Gastrocnemius medialis (tissue), 4 donors: ENCODE results near the gene MPPED1. TPM values are rescaled to one million over a fixed set of nuclear protein-coding genes. Genes with fewer than 3 reads are reported as not detected.

ENCODE experiments used
- ATAC-seq, 2 donors: fragments of 150-250 bp; one replicate each; pipeline ENCODE4 v1.9.1; 2016
- DNase-seq, 2 donors: peaks; one replicate each; pipeline ENCODE4 v3.0.0-alpha.2; 2019
- H3K27ac ChIP-seq, 4 donors: fragments of 200-600 bp; sonication (generic); 1 replicate in 1 of 4; 2 replicates in 3 of 4; pipeline ENCODE4 v1.5.1; 2016 to 2018; ENCODE audit warnings: mild to moderate bottlenecking in 2 of 4, moderate library complexity in 1 of 4
- H3K27me3 ChIP-seq, 3 donors: fragments of 200-600 bp; sonication (generic) in 2 of 3; 1 replicate in 1 of 3; 2 replicates in 2 of 3; pipeline versions ENCODE4 v1.5.1 to v1.6.0; 2016 to 2019; ENCODE audit warnings: mild to moderate bottlenecking in 1 of 3, moderate library complexity in 1 of 3
- H3K36me3 ChIP-seq, 2 donors: fragments of 200-600 bp; sonication (generic) in 1 of 2; one replicate each; pipeline ENCODE4 v1.5.1; 2017 to 2018
- H3K4me1 ChIP-seq, 2 donors: fragments of 200-600 bp; sonication (generic) in 1 of 2; one replicate each; pipeline ENCODE4 v1.5.1; 2016 to 2017; ENCODE audit warnings: mild to moderate bottlenecking in 2 of 2
- H3K4me3 ChIP-seq, 4 donors: fragments of 200-600 bp; sonication (generic) in 3 of 4; 1 replicate in 1 of 4; 2 replicates in 3 of 4; pipeline ENCODE4 v1.5.1; 2016 to 2019; ENCODE audit warnings: mild to moderate bottlenecking in 2 of 4
- H3K9me3 ChIP-seq, 3 donors: fragments of 200-600 bp; sonication (generic) in 2 of 3; 1 replicate in 1 of 3; 2 replicates in 2 of 3; pipeline ENCODE4 v1.5.1; 2016 to 2019
- POLR2A ChIP-seq, 2 donors: fragments of 450-650 bp; IDR thresholded peaks; one replicate each; pipeline ENCODE4 v1.6.1; 2017; ENCODE audit warnings: antibody characterized with exemption in 2 of 2, mild to moderate bottlenecking in 2 of 2, moderate library complexity in 2 of 2
- in situ Hi-C, 4 donors: fragments of 200-750 bp; cut with MboI; loops; one replicate each; pipeline versions ENCODE4 v1.15.0 to v1.8.0; 2017; ENCODE audit warnings: low sequenced_read_pairs in 4 of 4
- intact Hi-C: fragments of 100-400 bp; cut with DNase I; formaldehyde crosslinking; loops from one replicate; pipeline ENCODE4 v1.15.1; 2023; ENCODE audit warnings: low total_unique reads
- total RNA-seq, 4 donors: library from RNA; depleted of rRNA; stranded (reverse); fragments of >200 nt; gene quantifications; one replicate each; pipeline versions ENCODE4 v1.1.0 to v1.2.3, GENCODE V29; 2016
- TF ChIP-seq, protein P1 (sequence below), 5 experiments: fragments of 450-650 bp in 3 of 5; fragments of 200-600 bp in 2 of 5; sonication (generic) in 2 of 5; IDR thresholded peaks in 4 of 5; conservative IDR thresholded peaks in 1 of 5; 1 replicate in 4 of 5; 2 replicates in 1 of 5; pipeline ENCODE4 v1.5.1; 2016 to 2019; ENCODE audit warnings: antibody characterized with exemption in 5 of 5, mild to moderate bottlenecking in 3 of 5, moderate library complexity in 3 of 5

Gene MPPED1
- total RNA-seq, 4 donors from 2014 or later, result not detected

DNA sequence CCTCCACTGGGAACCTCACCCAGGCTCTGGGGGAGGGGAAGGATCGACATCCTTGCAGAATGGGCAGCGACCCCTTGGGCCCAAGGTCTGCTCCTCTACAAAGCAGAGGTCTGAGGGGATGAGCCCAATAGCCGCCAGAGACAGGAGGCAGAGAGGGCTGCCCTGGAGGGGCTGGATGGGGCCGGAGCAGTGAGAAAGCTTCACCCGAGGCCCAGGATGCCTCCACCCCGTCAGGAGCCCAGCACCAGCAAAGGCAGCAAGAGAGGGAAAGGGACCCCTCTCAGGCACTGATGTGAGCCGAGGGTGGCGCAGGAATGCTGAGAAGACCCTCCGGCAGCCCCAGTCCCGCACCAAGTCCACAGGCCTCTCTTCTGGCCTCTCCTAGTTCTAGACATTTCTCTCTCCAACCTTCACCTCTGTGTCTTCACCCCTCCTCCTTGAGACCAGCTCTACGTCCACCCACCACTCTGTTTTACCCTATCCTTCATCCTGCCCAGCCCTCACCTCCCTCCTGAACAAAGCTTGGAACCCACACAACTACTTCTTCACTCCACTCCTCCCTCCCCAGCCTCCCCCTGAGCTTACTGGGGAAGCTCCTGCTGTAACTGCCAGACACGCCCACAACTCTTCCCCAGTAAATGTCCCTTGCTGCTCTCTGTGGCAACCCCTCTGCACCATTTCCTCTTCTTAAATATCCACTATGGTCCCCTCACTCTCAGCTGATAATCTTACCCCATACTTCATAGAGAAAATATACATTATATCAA lies 131.9 kb downstream of the MPPED1 start:
- Histone ChIP-seq H3K27ac (no peak overlapping the region), H3K9me3 (no peaks in the 10 kb centered on the region), H3K36me3 (no peaks in the 10 kb centered on the region), H3K27me3 (no peaks in the 10 kb centered on the region), H3K4me1 (no peaks in the 10 kb centered on the region), H3K4me3 (no peak overlapping the region)
- intact Hi-C loops (no loop called here), in situ Hi-C loops (no loop called here)
- DNase-seq, result no peak
- no peak for TF ChIP-seq POLR2A (IDR thresholded peaks at IDR 0.05)
- TF ChIP-seq, protein P1, sequence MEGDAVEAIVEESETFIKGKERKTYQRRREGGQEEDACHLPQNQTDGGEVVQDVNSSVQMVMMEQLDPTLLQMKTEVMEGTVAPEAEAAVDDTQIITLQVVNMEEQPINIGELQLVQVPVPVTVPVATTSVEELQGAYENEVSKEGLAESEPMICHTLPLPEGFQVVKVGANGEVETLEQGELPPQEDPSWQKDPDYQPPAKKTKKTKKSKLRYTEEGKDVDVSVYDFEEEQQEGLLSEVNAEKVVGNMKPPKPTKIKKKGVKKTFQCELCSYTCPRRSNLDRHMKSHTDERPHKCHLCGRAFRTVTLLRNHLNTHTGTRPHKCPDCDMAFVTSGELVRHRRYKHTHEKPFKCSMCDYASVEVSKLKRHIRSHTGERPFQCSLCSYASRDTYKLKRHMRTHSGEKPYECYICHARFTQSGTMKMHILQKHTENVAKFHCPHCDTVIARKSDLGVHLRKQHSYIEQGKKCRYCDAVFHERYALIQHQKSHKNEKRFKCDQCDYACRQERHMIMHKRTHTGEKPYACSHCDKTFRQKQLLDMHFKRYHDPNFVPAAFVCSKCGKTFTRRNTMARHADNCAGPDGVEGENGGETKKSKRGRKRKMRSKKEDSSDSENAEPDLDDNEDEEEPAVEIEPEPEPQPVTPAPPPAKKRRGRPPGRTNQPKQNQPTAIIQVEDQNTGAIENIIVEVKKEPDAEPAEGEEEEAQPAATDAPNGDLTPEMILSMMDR (IDR thresholded peaks at IDR 0.05 in 4 of 5, conservative IDR thresholded peaks at IDR 0.05 in 1 of 5), result no peak
- no peak for ATAC-seq

DNA sequence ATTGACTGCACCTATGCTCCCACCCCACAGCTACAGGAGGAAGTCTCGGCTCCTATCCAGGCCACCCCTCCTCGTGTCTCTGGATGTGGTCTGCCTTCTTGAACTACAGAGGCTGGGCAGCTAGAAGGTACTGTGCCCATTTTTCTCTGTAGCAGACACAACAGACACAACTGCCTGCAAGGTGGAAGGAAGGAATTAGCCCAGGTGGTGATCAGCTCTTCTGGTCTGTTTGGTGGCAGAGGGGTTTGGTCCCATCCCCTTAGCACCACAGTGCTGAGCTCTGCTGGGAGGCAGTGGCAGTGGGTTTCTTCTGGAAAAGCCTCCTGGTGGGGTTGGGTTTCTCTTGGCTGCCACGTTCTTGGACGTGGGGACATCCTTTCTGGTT lies 132.5 kb downstream of the MPPED1 start:
- no peak overlapping the region for H3K4me3 ChIP-seq
- H3K9me3 ChIP-seq, result no peaks in the 10 kb centered on the region
- H3K27ac ChIP-seq, result no peak overlapping the region
- intact Hi-C loops (no loop called here), in situ Hi-C loops (no loop called here)
- H3K27me3 ChIP-seq, result no peaks in the 10 kb centered on the region
- no peaks in the 10 kb centered on the region for H3K36me3 ChIP-seq
- DNase-seq (no peak), ATAC-seq (no peak)
- TF ChIP-seq, protein P1 (IDR thresholded peaks at IDR 0.05 in 4 of 5, conservative IDR thresholded peaks at IDR 0.05 in 1 of 5), result no peak
- TF ChIP-seq POLR2A (IDR thresholded peaks at IDR 0.05), result no peak
- no peaks in the 10 kb centered on the region for H3K4me1 ChIP-seq

DNA sequence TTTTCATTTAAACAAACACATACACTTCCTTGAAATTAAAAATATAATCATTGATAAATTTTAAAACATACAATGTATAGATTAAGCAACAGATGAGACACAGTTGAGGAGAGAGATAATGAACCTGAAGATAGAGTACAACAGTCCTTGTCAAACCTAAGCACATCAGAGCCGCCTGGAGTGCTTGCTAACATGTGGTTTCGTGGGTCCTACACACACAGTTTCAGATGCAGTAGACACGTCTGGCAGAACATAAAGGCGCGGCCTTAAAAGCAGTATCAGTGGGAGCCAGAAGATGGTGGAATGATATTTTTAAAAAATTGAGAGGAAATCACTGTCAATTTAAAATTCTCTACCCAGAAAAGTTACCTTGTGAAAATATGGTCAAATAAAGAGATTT lies 134.4 kb downstream of the MPPED1 start:
- TF ChIP-seq POLR2A (IDR thresholded peaks at IDR 0.05), result no peak
- TF ChIP-seq, protein P1 (IDR thresholded peaks at IDR 0.05 in 4 of 5, conservative IDR thresholded peaks at IDR 0.05 in 1 of 5), result no peak
- no peak for ATAC-seq
- in situ Hi-C loops (no loop called here), intact Hi-C loops (no loop called here)
- no peaks in the 10 kb centered on the region for H3K4me1 ChIP-seq
- no peak overlapping the region for H3K27ac ChIP-seq
- no peaks in the 10 kb centered on the region for H3K27me3 ChIP-seq
- H3K4me3 ChIP-seq, result no peak overlapping the region
- no peaks in the 10 kb centered on the region for H3K36me3 ChIP-seq
- no peak for DNase-seq
- no peaks in the 10 kb centered on the region for H3K9me3 ChIP-seq

DNA sequence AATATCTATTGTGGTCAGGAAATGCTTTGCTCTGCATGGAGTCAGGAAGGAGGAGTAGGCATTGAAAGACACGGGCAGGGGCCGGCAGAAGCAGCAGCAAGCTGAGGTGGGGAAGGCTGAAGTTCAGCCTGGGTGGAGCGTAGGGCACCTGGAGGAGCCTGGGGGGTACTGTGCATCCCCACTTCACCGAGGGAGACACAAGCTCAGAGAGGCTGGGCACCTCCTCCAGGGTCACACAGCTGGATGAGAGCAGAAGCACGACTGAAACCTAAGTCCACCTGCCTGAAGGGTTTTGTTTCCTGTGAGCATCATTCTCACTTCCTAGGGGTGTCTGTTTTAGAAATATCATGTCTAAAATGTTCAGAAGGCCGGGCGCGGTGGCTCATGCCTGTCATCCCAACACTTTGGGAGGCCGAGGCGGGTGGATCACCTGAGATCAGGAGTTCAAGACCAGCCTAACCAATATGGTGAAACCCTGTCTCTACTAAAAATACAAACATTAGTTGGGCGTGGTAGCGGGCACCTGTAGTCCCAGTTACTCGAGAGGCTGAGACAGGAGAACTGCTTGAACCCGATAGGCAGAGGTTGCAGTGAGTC lies 138.3 kb downstream of the MPPED1 start:
- Histone ChIP-seq H3K36me3 (no peaks in the 10 kb centered on the region), H3K4me3 (no peak overlapping the region), H3K27ac (no peak overlapping the region), H3K4me1 (no peaks in the 10 kb centered on the region), H3K9me3 (no peaks in the 10 kb centered on the region), H3K27me3 (no peaks in the 10 kb centered on the region)
- ATAC-seq (no peak), DNase-seq (no peak)
- intact Hi-C loops (no loop called here), in situ Hi-C loops (no loop called here)
- TF ChIP-seq, protein P1 (IDR thresholded peaks at IDR 0.05 in 4 of 5, conservative IDR thresholded peaks at IDR 0.05 in 1 of 5), result no peak
- no peak for TF ChIP-seq POLR2A (IDR thresholded peaks at IDR 0.05)
